ENCODE data around the gene GRPEL1. TPM values are rescaled to one million over a fixed set of nuclear protein-coding genes. Genes with fewer than 3 reads are reported as not detected.

The GRPEL1 gene
- total and polyA plus RNA-seq, 2 of the 8 experiments (the other 6 are each of a cell fraction or from before 2014, with no cell fraction given): 13.5 to 39.9 TPM

GRCh38 chr4:7013175-7013574 is 54.7 kb downstream of the GRPEL1 start:
- no peak overlapping the region for H3K4ac ChIP-seq (replicated peaks; ENCODE audit: insufficient read length, low read depth, low read length)
- H4K5ac ChIP-seq (ENCODE audit: insufficient read length, low read depth, low read length): no peak overlapping the region
- H3K4me3 ChIP-seq (ENCODE audit: extremely low read depth in 1 of 4, insufficient read depth in 2 of 4, low read depth in 3 of 4, low read length in 4 of 4): no peak overlapping the region
- no peak for FAIRE-seq
- H4K20me1 ChIP-seq (replicated peaks in 1 of 2; ENCODE audit: control insufficient read depth in 1 of 2, insufficient read depth in 2 of 2, low read length in 2 of 2): peaks cover 12 to 28% of the 10 kb centered on the region in 2 experiments
- peaks cover 5 to 54% (median 43%) of the 10 kb centered on the region in 4 experiments for H3K36me3 ChIP-seq (ENCODE audit: control insufficient read depth in 2 of 4, insufficient read depth in 4 of 4, low read length in 3 of 4)
- no peak overlapping the region for H4K8ac ChIP-seq (ENCODE audit: extremely low read depth, insufficient read depth, low read length)
- H2AFZ ChIP-seq (ENCODE audit: low read length): no peak overlapping the region
- no peak overlapping the region for H2BK12ac ChIP-seq (ENCODE audit: low read depth, low read length)
- no peak overlapping the region for H4K91ac ChIP-seq (replicated peaks; ENCODE audit: insufficient read length, low read length)
- no peaks in the 10 kb centered on the region for H3K9me3 ChIP-seq (ENCODE audit: insufficient read depth in 2 of 2, low read depth in 1 of 2, low read length in 1 of 2)
- H3K79me1 ChIP-seq (ENCODE audit: low read depth, low read length): peaks cover 12% of the 10 kb centered on the region
- no peak overlapping the region for H3K18ac ChIP-seq (ENCODE audit: extremely low read depth, low read length)
- H3K27ac ChIP-seq (ENCODE audit: low read depth, low read length): no peak overlapping the region
- WGBS, 2 experiments (ENCODE audit: extremely low coverage in 1 of 2, insufficient coverage in 1 of 2, insufficient read length in 1 of 2, insufficient replicate concordance in 2 of 2, low coverage in 1 of 2, low lambda C conversion rate in 2 of 2, missing lambda C conversion rate in 1 of 2): 91% methylated on average over 11 of the region's 11 CpGs; no CpG with 5 or more reads in 1 of the 2 experiments
- H3K27me3 ChIP-seq (replicated peaks in 1 of 4; ENCODE audit: control insufficient read depth in 3 of 4, extremely low read depth in 1 of 4, insufficient read depth in 3 of 4, low read length in 3 of 4): no peaks in the 10 kb centered on the region
- no peak overlapping the region for H3K9ac ChIP-seq (replicated peaks in 1 of 4; ENCODE audit: extremely low read depth in 1 of 4, low read depth in 3 of 4, low read length in 3 of 4)
- no peak overlapping the region for H3K23ac ChIP-seq (ENCODE audit: insufficient read length)
- ChIA-PET POLR2A (ENCODE audit: partially characterized antibody) (interaction anchor here (0.7 to 1.3 kb wide), 3 partner anchors 10 to 246 kb away, joined by 3 to 4 read pairs (median 3); no protein-coding TSS in a partner anchor), CTCF (ENCODE audit: partially characterized antibody) (interaction anchor here (0.6 to 0.9 kb wide), 2 partner anchors 23 to 96 kb away, joined by 3 read pairs; no protein-coding TSS in a partner anchor)
- H3K14ac ChIP-seq (ENCODE audit: insufficient read length): no peak overlapping the region
- H3K4me2 ChIP-seq (ENCODE audit: insufficient read depth in 1 of 2, low read depth in 2 of 2, low read length in 2 of 2): no peak overlapping the region
- H3K23me2 ChIP-seq (ENCODE audit: low read depth, low read length): no peaks in the 10 kb centered on the region
- no peak overlapping the region for H2BK15ac ChIP-seq (ENCODE audit: low read length)
- H2BK20ac ChIP-seq (ENCODE audit: low read length): no peak overlapping the region
- no peak for DNase-seq (ENCODE audit: low read depth in 1 of 2, low spot score in 2 of 2)
- TF ChIP-seq BCL11A (IDR thresholded peaks at IDR 0.05; ENCODE audit: low read depth in 2 of 2, low read length in 2 of 2) (no peak), SIRT6 (IDR thresholded peaks at IDR 0.05; ENCODE audit: low read length) (no peak), ATF3 (IDR thresholded peaks at IDR 0.05; ENCODE audit: insufficient read depth, low read depth, low read length) (no peak), KDM1A (IDR thresholded peaks at IDR 0.05; ENCODE audit: borderline replicate concordance, low read length) (no peak), EGR1 (IDR thresholded peaks at IDR 0.05; ENCODE audit: borderline replicate concordance, low read depth, low read length) (no peak), RAD21 (IDR thresholded peaks at IDR 0.05 in 1 of 2, conservative IDR thresholded peaks at IDR 0.05 in 1 of 2; ENCODE audit: low read depth in 2 of 2, low read length in 2 of 2) (no peak), RBBP5 (IDR thresholded peaks at IDR 0.05; ENCODE audit: borderline replicate concordance, low read depth, low read length) (no peak), TEAD4 (IDR thresholded peaks at IDR 0.05; ENCODE audit: low read depth, low read length) (no peak), POLR2A (IDR thresholded peaks at IDR 0.05; ENCODE audit: control extremely low read depth in 1 of 2, low read depth in 2 of 2, low read length in 2 of 2) (no peak)
- no peak overlapping the region for H3K56ac ChIP-seq (replicated peaks; ENCODE audit: insufficient read length, low read depth, low read length)
- peaks cover 0 to 2% (median under 1%) of the 10 kb centered on the region in 4 experiments; a peak in 2 of 7 replicates for H3K4me1 ChIP-seq (replicated peaks in 1 of 4; ENCODE audit: control insufficient read depth in 3 of 4, insufficient read depth in 4 of 4, low read length in 3 of 4)
- no peak overlapping the region for H2BK5ac ChIP-seq (ENCODE audit: low read depth, low read length)
- H2AK5ac ChIP-seq (ENCODE audit: low read depth, low read length): no peak overlapping the region
- no peak overlapping the region for H2BK120ac ChIP-seq (replicated peaks; ENCODE audit: low read depth, low read length)
- H3K79me2 ChIP-seq (ENCODE audit: control insufficient read depth in 1 of 2, insufficient read depth in 2 of 2, low read length in 2 of 2): peaks cover 0 to 5% of the 10 kb centered on the region in 2 experiments; a peak in 2 of 4 replicates
